NCI-H146 (cell line): ENCODE data around the gene KCND2.
"Not testable (repeated sequence)": the region's sequence is repeated elsewhere in the genome, so short reads cannot be mapped to it uniquely, and the experiment has no call there.

Experiments
- DNase-seq: peaks from one replicate; lab custom pipeline; 2025; lab: John Stamatoyannopoulos, UW

The KCND2 gene

GRCh38 chr7:120743128-120743527 is 470.2 kb downstream of the KCND2 start:
- peak; percentile 31 for DNase-seq

GRCh38 chr7:120760050-120760449 is 487.1 kb downstream of the KCND2 start:
- DNase-seq: no peak

GRCh38 chr7:120760851-120761250 is 487.9 kb downstream of the KCND2 start:
- no peak for DNase-seq

GRCh38 chr7:120770206-120770605 is 497.2 kb downstream of the KCND2 start:
- DNase-seq: peak; percentile 9

- DNase-seq: no peak
Measured at GRCh38 chr7:120774481-120774880, 501.5 kb downstream of the KCND2 start.

GRCh38 chr7:120775755-120776154 is 502.8 kb downstream of the KCND2 start:
- no peak for DNase-seq

- DNase-seq: not testable (repeated sequence)
Measured at GRCh38 chr7:120779078-120779477, 506.1 kb downstream of the KCND2 start.

GRCh38 chr7:120780451-120780850 is 507.5 kb downstream of the KCND2 start:
- DNase-seq: not testable (repeated sequence)

GRCh38 chr7:120780938-120781337 is 508.0 kb downstream of the KCND2 start:
- DNase-seq: no peak

- DNase-seq: not testable (repeated sequence)
Measured at GRCh38 chr7:120781924-120782323, 508.9 kb downstream of the KCND2 start.

GRCh38 chr7:120783273-120783672 is 510.3 kb downstream of the KCND2 start:
- no peak for DNase-seq

GRCh38 chr7:120783721-120784120 is 510.7 kb downstream of the KCND2 start:
- no peak for DNase-seq

GRCh38 chr7:120785095-120785494 is 512.1 kb downstream of the KCND2 start:
- no peak for DNase-seq

- peak; percentile 68 for DNase-seq
Measured at GRCh38 chr7:120792091-120792860, 519.3 kb downstream of the KCND2 start.

- no peak for DNase-seq
Measured at GRCh38 chr7:120792861-120793130, 519.8 kb downstream of the KCND2 start.

- no peak for DNase-seq
Measured at GRCh38 chr7:120793213-120793936, 520.4 kb downstream of the KCND2 start.

- DNase-seq: no peak
Measured at GRCh38 chr7:120794106-120794729, 521.2 kb downstream of the KCND2 start.

GRCh38 chr7:120797026-120797645 is 524.2 kb downstream of the KCND2 start:
- DNase-seq: no peak

- no peak for DNase-seq
Measured at GRCh38 chr7:120799147-120799546, 526.2 kb downstream of the KCND2 start.
